ENCODE data around the gene TBX19. TPM values are rescaled to one million over a fixed set of nuclear protein-coding genes. Genes with fewer than 3 reads are reported as not detected.
A peak's percentile ranks its signal among the peaks of the same experiment; 100 is the strongest.

TBX19 gene
- total RNA-seq, 1 experiment from 2014 or later = 2.0 TPM

DNA sequence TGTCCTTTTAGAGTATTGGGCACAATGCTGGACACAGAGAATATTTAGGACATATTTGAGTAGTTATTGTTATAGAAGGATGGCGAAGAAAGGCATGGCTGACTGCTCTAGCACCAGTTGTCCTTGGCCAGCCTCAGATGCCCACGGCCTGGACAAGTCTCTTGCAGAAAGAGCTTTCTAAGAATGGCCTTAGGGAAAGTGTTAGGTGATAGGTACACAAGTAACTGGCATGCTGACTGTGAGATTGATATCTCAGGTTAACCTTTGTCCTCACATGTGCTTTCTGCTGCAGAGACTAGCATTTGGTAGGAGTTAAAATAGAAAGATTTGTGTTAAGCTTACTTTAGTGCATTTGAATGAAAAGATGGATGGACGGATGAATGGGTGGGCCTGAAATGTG lies 44.7 kb upstream of the TBX19 start:
- Histone ChIP-seq H3K36me3 (ENCODE audit: low read depth) (0 out of 2 replicates have a peak, but pooled peaks cover 16% of the 10 kb centered on the region), H3K9me3 (ENCODE audit: insufficient read depth, low read depth) (no peaks in the 10 kb centered on the region), H4K20me1 (ENCODE audit: insufficient read depth) (no peaks in the 10 kb centered on the region; the same call in 1 of the 2 replicates), H3K79me2 (ENCODE audit: low read depth) (peaks cover 21% of the 10 kb centered on the region), H3K27ac (no peak overlapping the region), H3F3A (ENCODE audit: insufficient read depth, low read depth) (peaks cover 11% of the 10 kb centered on the region; the same call in 1 of the 2 replicates), H2AFZ (no peak overlapping the region), H3K4me3 (no peak overlapping the region), H3K9me2 (ENCODE audit: insufficient read depth) (no peaks in the 10 kb centered on the region), H3K4me1 (replicated peaks; ENCODE audit: insufficient read depth) (0 out of 2 replicates have a peak, but pooled peaks cover 8% of the 10 kb centered on the region), H3K4me2 (no peak overlapping the region), H3K27me3 (ENCODE audit: insufficient read depth, low read depth) (no peaks in the 10 kb centered on the region)
- ChIA-PET CTCF (interaction anchor here (0.6 to 2.4 kb wide), 7 partner anchors 9 to 107 kb away, joined by 3 to 30 read pairs (median 4); no protein-coding TSS in a partner anchor), POLR2A (ENCODE audit: unreplicated experiment) (interaction anchor here (0.6 kb wide), 1 partner anchor 671 kb away, joined by 3 read pairs; no protein-coding TSS in a partner anchor)
- intact Hi-C loops (cut with micrococcal nuclease; ENCODE audit: unreplicated experiment) = loop anchor here (1.0 to 5.0 kb wide), 4 partner anchors 66 to 201 kb away; no protein-coding TSS in a partner anchor
- BruUV-seq (replicated peaks) = no TSS peak
- peak in 1 of 2 experiments; percentile 62 for DNase-seq
- TF ChIP-seq, protein P1, sequence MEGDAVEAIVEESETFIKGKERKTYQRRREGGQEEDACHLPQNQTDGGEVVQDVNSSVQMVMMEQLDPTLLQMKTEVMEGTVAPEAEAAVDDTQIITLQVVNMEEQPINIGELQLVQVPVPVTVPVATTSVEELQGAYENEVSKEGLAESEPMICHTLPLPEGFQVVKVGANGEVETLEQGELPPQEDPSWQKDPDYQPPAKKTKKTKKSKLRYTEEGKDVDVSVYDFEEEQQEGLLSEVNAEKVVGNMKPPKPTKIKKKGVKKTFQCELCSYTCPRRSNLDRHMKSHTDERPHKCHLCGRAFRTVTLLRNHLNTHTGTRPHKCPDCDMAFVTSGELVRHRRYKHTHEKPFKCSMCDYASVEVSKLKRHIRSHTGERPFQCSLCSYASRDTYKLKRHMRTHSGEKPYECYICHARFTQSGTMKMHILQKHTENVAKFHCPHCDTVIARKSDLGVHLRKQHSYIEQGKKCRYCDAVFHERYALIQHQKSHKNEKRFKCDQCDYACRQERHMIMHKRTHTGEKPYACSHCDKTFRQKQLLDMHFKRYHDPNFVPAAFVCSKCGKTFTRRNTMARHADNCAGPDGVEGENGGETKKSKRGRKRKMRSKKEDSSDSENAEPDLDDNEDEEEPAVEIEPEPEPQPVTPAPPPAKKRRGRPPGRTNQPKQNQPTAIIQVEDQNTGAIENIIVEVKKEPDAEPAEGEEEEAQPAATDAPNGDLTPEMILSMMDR (conservative IDR thresholded peaks at IDR 0.05) = no peak
- TF ChIP-seq EZH2 (IDR thresholded peaks at IDR 0.05; ENCODE audit: low read depth) = no peak

DNA sequence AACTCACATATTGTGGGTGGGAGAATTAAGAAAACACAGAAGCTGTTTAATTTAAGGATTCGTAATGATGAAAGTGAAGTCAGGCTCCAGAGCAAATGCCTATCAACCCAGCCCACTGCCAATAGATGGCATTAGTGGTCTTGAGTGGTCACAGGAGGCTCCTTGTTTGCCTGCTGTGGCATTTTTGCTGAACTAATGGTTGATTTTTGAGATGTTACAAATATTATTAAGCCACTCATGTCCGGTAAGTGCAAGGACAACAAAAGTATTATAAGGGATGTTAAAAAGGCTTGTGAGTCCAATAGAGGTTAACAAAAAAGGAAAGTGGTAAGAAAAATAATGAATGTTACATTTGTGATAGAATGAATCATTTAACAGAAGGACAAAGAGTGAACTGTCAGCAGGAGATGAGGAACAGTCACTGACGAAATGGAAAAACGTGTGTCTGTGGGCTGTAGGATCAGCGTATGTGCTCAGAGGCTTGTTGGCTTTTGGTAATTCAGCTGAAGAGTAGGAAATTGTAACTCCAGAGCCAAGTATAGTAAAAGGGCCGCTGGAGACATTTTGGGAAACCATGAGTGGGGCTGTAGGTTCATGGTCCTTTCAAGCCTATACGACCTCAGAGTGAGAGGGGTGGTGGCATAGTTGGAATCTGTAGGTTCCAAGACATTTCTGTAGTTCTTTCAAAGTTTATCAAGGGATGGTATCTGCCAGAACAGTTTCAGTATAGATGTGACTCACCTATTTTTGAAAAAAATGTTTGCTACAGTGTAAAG lies 43.7 kb upstream of the TBX19 start:
- H3K27me3 ChIP-seq (ENCODE audit: insufficient read depth, low read depth) = no peaks in the 10 kb centered on the region
- CTCF ChIA-PET = interaction anchor here (0.7 kb wide), 1 partner anchor 20 kb away, joined by 3 read pairs; no protein-coding TSS in a partner anchor
- H3K4me3 ChIP-seq = no peak overlapping the region
- H3F3A ChIP-seq (ENCODE audit: insufficient read depth, low read depth) = peaks cover 11% of the 10 kb centered on the region; the same call in 1 of the 2 replicates
- no TSS peak for BruUV-seq (replicated peaks)
- intact Hi-C loops (cut with micrococcal nuclease; ENCODE audit: unreplicated experiment) = loop anchor here (5.0 kb wide), 3 partner anchors 65 to 200 kb away; no protein-coding TSS in a partner anchor
- H3K79me2 ChIP-seq (ENCODE audit: low read depth) = peaks cover 10% of the 10 kb centered on the region; the same call in 1 of the 2 replicates
- H3K36me3 ChIP-seq (ENCODE audit: low read depth) = 0 out of 2 replicates have a peak, but pooled peaks cover 17% of the 10 kb centered on the region
- 0 out of 2 replicates have a peak, but pooled peaks cover 8% of the 10 kb centered on the region for H3K4me1 ChIP-seq (replicated peaks; ENCODE audit: insufficient read depth)
- H2AFZ ChIP-seq = no peak overlapping the region
- DNase-seq = no peak
- H3K27ac ChIP-seq = no peak overlapping the region
- H4K20me1 ChIP-seq (ENCODE audit: insufficient read depth) = no peaks in the 10 kb centered on the region; the same call in 1 of the 2 replicates
- TF ChIP-seq, protein P1 (conservative IDR thresholded peaks at IDR 0.05) = no peak
- no peaks in the 10 kb centered on the region for H3K9me3 ChIP-seq (ENCODE audit: insufficient read depth, low read depth)
- POLR2A ChIA-PET (ENCODE audit: unreplicated experiment) = no interaction called here
- no peaks in the 10 kb centered on the region for H3K9me2 ChIP-seq (ENCODE audit: insufficient read depth)
- no peak overlapping the region for H3K4me2 ChIP-seq

DNA sequence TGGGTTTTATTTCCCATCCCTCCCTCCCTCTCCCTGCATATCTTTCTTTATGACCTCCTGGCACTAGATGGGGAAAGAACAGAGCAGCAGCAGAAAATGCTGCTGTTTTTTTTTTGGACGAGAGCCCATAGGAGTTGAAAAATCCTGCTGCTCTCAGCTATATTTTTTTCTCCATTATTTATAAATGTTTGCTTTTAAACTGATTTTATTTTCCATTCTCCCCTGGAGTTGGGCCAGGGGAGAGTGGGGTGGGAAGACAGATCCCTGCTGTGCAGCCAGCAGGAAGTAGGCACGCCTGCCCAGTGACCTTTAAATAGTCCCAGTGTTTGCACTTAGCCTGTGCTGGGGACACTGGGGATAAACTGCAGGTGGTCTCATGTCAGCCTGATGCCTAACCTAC lies 37.5 kb upstream of the TBX19 start:
- TF ChIP-seq EZH2 (IDR thresholded peaks at IDR 0.05; ENCODE audit: low read depth) = no peak
- TF ChIP-seq, protein P1 (conservative IDR thresholded peaks at IDR 0.05) = no peak
- intact Hi-C loops (cut with micrococcal nuclease; ENCODE audit: unreplicated experiment) = no loop called here
- Histone ChIP-seq H3K4me1 (replicated peaks; ENCODE audit: insufficient read depth) (no peaks in the 10 kb centered on the region), H3K4me2 (no peak overlapping the region), H3K4me3 (no peak overlapping the region), H3K9me2 (ENCODE audit: insufficient read depth) (no peaks in the 10 kb centered on the region), H3F3A (ENCODE audit: insufficient read depth, low read depth) (no peaks in the 10 kb centered on the region; the same call in 1 of the 2 replicates), H3K9me3 (ENCODE audit: insufficient read depth, low read depth) (no peaks in the 10 kb centered on the region), H4K20me1 (ENCODE audit: insufficient read depth) (no peaks in the 10 kb centered on the region), H3K79me2 (ENCODE audit: low read depth) (no peaks in the 10 kb centered on the region), H3K27ac (no peak overlapping the region), H3K36me3 (ENCODE audit: low read depth) (peaks cover 35% of the 10 kb centered on the region), H3K27me3 (ENCODE audit: insufficient read depth, low read depth) (no peaks in the 10 kb centered on the region), H2AFZ (no peak overlapping the region)
- CTCF ChIA-PET = no interaction called here
- POLR2A ChIA-PET (ENCODE audit: unreplicated experiment) = no interaction called here
- BruUV-seq (replicated peaks) = no TSS peak
- no peak for DNase-seq
